ENCODE measurements around the gene SNRK.

The SNRK gene

DNA sequence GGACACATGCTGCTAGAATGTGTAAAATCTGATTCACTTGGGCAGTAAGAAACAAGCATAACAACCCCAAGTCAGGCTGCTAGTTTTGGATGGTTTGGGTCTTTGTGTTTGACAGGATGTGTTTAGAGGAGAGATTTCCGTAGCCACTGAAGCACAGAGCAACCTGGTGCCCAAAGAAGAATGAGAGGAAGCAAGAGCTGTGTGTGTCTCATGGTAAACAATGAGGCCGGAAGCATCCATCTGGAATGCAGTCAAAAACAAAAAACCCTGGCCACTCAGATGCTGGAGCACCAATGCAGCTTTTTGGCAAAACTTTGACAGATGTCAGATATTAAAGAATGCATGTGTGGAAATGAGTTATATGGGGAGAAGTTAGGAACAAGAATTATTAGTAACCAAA is 39.4 kb upstream of the SNRK start:
- Histone ChIP-seq H3K36me3 (no peaks in the 10 kb centered on the region), H3K4me3 (ENCODE audit: low read depth, low read length) (no peak overlapping the region), H3K27ac (no peak overlapping the region), H3K27me3 (ENCODE audit: insufficient read depth, low read depth, severe bottlenecking) (no peaks in the 10 kb centered on the region), H3K9me3 (ENCODE audit: severe bottlenecking) (peaks cover 10% of the 10 kb centered on the region)
- TF ChIP-seq, protein P1, sequence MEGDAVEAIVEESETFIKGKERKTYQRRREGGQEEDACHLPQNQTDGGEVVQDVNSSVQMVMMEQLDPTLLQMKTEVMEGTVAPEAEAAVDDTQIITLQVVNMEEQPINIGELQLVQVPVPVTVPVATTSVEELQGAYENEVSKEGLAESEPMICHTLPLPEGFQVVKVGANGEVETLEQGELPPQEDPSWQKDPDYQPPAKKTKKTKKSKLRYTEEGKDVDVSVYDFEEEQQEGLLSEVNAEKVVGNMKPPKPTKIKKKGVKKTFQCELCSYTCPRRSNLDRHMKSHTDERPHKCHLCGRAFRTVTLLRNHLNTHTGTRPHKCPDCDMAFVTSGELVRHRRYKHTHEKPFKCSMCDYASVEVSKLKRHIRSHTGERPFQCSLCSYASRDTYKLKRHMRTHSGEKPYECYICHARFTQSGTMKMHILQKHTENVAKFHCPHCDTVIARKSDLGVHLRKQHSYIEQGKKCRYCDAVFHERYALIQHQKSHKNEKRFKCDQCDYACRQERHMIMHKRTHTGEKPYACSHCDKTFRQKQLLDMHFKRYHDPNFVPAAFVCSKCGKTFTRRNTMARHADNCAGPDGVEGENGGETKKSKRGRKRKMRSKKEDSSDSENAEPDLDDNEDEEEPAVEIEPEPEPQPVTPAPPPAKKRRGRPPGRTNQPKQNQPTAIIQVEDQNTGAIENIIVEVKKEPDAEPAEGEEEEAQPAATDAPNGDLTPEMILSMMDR (IDR thresholded peaks at IDR 0.05; ENCODE audit: low read depth, low read length) = no peak
- DNase-seq = no peak

GRCh38 chr3:43247561-43248184 is 38.7 kb upstream of the SNRK start:
- Histone ChIP-seq H3K9me3 (ENCODE audit: severe bottlenecking) (peaks cover 4% of the 10 kb centered on the region), H3K36me3 (no peaks in the 10 kb centered on the region), H3K27ac (no peak overlapping the region), H3K27me3 (ENCODE audit: insufficient read depth, low read depth, severe bottlenecking) (no peaks in the 10 kb centered on the region), H3K4me3 (ENCODE audit: low read depth, low read length) (no peak overlapping the region)
- TF ChIP-seq, protein P1 (IDR thresholded peaks at IDR 0.05; ENCODE audit: low read depth, low read length) = no peak
- no peak for DNase-seq

DNA sequence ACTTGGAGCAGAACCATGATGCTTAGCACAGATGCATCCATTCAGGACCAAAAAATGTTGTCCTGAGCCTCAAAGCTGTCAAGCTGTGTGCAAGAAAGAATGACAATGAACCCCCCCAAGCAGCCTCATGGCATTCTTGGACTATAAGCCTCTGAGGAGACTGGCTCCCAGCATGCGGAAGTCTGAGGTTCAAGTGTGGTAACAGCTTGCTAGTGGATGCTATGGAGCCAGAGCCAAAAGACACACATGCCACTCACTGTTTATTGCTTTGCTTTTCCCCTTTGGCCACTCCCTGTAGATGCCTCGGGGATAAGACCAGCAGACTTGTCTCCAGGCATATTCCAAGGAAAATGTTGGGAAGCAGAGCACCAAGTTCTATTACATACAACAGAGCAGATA is 38.2 kb upstream of the SNRK start:
- DNase-seq = no peak
- no peaks in the 10 kb centered on the region for H3K36me3 ChIP-seq
- no peak overlapping the region for H3K27ac ChIP-seq
- no peak overlapping the region for H3K4me3 ChIP-seq (ENCODE audit: low read depth, low read length)
- H3K9me3 ChIP-seq (ENCODE audit: severe bottlenecking) = no peaks in the 10 kb centered on the region
- TF ChIP-seq, protein P1 (IDR thresholded peaks at IDR 0.05; ENCODE audit: low read depth, low read length) = no peak
- no peaks in the 10 kb centered on the region for H3K27me3 ChIP-seq (ENCODE audit: insufficient read depth, low read depth, severe bottlenecking)

GRCh38 chr3:43248973-43249372 is 37.4 kb upstream of the SNRK start:
- TF ChIP-seq, protein P1 (IDR thresholded peaks at IDR 0.05; ENCODE audit: low read depth, low read length) = no peak
- no peak overlapping the region for H3K27ac ChIP-seq
- H3K36me3 ChIP-seq = no peaks in the 10 kb centered on the region
- no peak for DNase-seq
- H3K9me3 ChIP-seq (ENCODE audit: severe bottlenecking) = no peaks in the 10 kb centered on the region
- H3K4me3 ChIP-seq (ENCODE audit: low read depth, low read length) = no peak overlapping the region
- H3K27me3 ChIP-seq (ENCODE audit: insufficient read depth, low read depth, severe bottlenecking) = no peaks in the 10 kb centered on the region

DNA sequence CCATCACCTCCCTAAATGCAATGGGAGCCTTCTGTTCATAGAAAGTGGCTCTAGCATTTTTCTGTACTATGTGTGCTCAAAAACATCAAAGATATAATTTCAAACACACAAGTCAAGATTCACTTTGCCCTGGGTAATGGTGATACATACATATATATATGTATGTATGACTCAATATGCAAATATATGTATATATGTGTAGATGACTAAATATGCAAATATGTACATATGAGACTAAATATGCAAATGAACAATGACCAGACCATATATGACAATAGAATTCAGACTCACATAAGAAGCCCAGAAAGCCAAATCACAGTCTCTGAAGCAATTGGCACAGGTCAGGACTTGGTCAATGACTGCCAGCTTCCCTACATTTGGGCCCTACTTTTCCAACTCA is 36.9 kb upstream of the SNRK start:
- DNase-seq = no peak
- Histone ChIP-seq H3K4me3 (ENCODE audit: low read depth, low read length) (no peak overlapping the region), H3K27ac (no peak overlapping the region), H3K36me3 (no peaks in the 10 kb centered on the region), H3K9me3 (ENCODE audit: severe bottlenecking) (no peaks in the 10 kb centered on the region), H3K27me3 (ENCODE audit: insufficient read depth, low read depth, severe bottlenecking) (no peaks in the 10 kb centered on the region)
- TF ChIP-seq, protein P1 (IDR thresholded peaks at IDR 0.05; ENCODE audit: low read depth, low read length) = no peak

GRCh38 chr3:43253294-43253693 is 33.0 kb upstream of the SNRK start:
- TF ChIP-seq, protein P1 (IDR thresholded peaks at IDR 0.05; ENCODE audit: low read depth, low read length) = no peak
- no peaks in the 10 kb centered on the region for H3K36me3 ChIP-seq
- H3K27me3 ChIP-seq (ENCODE audit: insufficient read depth, low read depth, severe bottlenecking) = no peaks in the 10 kb centered on the region
- H3K27ac ChIP-seq = no peak overlapping the region
- H3K9me3 ChIP-seq (ENCODE audit: severe bottlenecking) = no peaks in the 10 kb centered on the region
- no peak overlapping the region for H3K4me3 ChIP-seq (ENCODE audit: low read depth, low read length)
- DNase-seq = no peak

Data from WERI-Rb-1 (cell line).